Measurements from ENCODE around the gene KCNIP2. TPM values are rescaled to one million over a fixed set of nuclear protein-coding genes. Genes with fewer than 3 reads are reported as not detected.
A peak's percentile ranks its signal among the peaks of the same experiment; 100 is the strongest.

KCNIP2 gene
- total and polyA plus RNA-seq, 2 of the 13 experiments (the other 11 are each of a cell fraction or from before 2014, with no cell fraction given) = 0.42 to 0.70 TPM

DNA sequence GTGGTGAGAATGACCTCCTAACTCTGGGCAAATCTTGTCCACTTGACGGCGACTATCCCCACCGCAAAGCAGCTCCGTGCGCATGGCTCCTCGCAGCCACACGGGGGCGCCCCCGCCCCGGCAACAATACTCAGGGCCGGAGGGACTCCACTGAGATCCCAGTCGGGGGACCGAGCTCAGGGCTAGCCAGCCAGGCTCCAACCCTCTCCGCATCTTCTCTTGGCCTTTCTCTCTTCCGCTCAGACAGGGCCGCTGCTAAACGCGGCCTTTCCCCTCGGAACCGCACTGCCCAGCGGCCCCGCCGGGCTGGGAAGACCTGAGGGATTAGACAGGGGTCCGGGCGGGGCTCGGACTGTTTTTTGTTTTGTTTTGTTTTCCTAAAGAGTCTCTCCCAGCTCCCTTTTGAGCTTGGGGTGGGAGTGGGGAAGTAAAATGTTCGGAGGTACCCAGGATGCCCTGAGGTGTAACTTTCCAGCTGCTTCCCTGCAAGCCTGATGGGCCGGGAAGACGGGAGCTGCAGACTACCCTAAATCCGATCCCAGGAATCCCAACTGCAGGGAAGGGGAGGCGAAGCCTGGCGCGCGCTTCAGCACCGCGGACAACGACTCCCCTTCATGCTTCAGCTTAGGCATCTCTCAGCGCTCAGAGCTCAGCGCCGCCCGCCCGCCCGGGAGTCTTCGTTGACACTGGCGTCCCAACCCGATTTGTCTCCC, 2.7 kb downstream of the KCNIP2 start (continued):
- TF ChIP-seq SATB2 (CRISPR knock-in tag; IDR thresholded peaks at IDR 0.05) (no peak), SETDB1 (CRISPR knock-in tag; IDR thresholded peaks at IDR 0.05; ENCODE audit: borderline replicate concordance) (no peak), ZNF335 (CRISPR knock-in tag; IDR thresholded peaks at IDR 0.05) (0 out of 2 replicates have a peak, but pooled peaks have one; percentile 42), BRCA1 (CRISPR knock-in tag; IDR thresholded peaks at IDR 0.05) (no peak), ZNF724P (CRISPR knock-in tag; IDR thresholded peaks at IDR 0.05; ENCODE audit: borderline replicate concordance) (0 out of 2 replicates have a peak, but pooled peaks have one; percentile 27), U2AF2 (IDR thresholded peaks at IDR 0.05; ENCODE audit: low read depth, low read length) (no peak), HCFC1 (IDR thresholded peaks at IDR 0.05; ENCODE audit: low read depth, low read length) (no peak), ZNF7 (CRISPR knock-in tag; IDR thresholded peaks at IDR 0.05) (peak; percentile 25; the same call in 1 of the 2 replicates), MXI1 (IDR thresholded peaks at IDR 0.05; ENCODE audit: borderline replicate concordance, low read depth, low read length) (peak; percentile 61; the same call in 1 of the 3 replicates), MLXIP (CRISPR knock-in tag; IDR thresholded peaks at IDR 0.05; ENCODE audit: borderline replicate concordance) (no peak), ZNF10 (CRISPR knock-in tag; IDR thresholded peaks at IDR 0.05; ENCODE audit: borderline replicate concordance, low read depth) (no peak), SKI (IDR thresholded peaks at IDR 0.05; ENCODE audit: partially characterized antibody) (no peak), ZNF331 (CRISPR knock-in tag; IDR thresholded peaks at IDR 0.05) (peak; percentile 44; the same call in 1 of the 2 replicates), KDM5A (IDR thresholded peaks at IDR 0.05; ENCODE audit: borderline replicate concordance, low read length) (no peak), ZKSCAN5 (CRISPR knock-in tag; IDR thresholded peaks at IDR 0.05) (no peak), HOXA3 (CRISPR knock-in tag; IDR thresholded peaks at IDR 0.05) (0 out of 2 replicates have a peak, but pooled peaks have one; percentile 31), ZNF18 (CRISPR knock-in tag; IDR thresholded peaks at IDR 0.05; ENCODE audit: insufficient replicate concordance) (no peak), ZNF382 (CRISPR knock-in tag; IDR thresholded peaks at IDR 0.05; ENCODE audit: borderline replicate concordance) (no peak), ZNF34 (CRISPR knock-in tag; IDR thresholded peaks at IDR 0.05; ENCODE audit: borderline replicate concordance) (no peak), REPIN1 (CRISPR knock-in tag; IDR thresholded peaks at IDR 0.05; ENCODE audit: borderline replicate concordance, low read depth) (0 out of 2 replicates have a peak, but pooled peaks have one; percentile 49), ETV6 (CRISPR knock-in tag; conservative IDR thresholded peaks at IDR 0.05) (no peak), KLF9 (CRISPR knock-in tag; IDR thresholded peaks at IDR 0.05; ENCODE audit: low read depth) (no peak), ZNF552 (CRISPR knock-in tag; IDR thresholded peaks at IDR 0.05; ENCODE audit: borderline replicate concordance) (no peak), HDAC1 (CRISPR knock-in tag; IDR thresholded peaks at IDR 0.05) (no peak; the same call in 1 of the 2 replicates), SALL2 (CRISPR knock-in tag; IDR thresholded peaks at IDR 0.05) (0 out of 2 replicates have a peak, but pooled peaks have one; percentile 72)
- TF ChIP-seq, protein P1, sequence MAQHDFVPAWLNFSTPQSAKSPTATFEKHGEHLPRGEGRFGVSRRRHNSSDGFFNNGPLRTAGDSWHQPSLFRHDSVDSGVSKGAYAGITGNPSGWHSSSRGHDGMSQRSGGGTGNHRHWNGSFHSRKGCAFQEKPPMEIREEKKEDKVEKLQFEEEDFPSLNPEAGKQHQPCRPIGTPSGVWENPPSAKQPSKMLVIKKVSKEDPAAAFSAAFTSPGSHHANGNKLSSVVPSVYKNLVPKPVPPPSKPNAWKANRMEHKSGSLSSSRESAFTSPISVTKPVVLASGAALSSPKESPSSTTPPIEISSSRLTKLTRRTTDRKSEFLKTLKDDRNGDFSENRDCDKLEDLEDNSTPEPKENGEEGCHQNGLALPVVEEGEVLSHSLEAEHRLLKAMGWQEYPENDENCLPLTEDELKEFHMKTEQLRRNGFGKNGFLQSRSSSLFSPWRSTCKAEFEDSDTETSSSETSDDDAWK (CRISPR knock-in tag; IDR thresholded peaks at IDR 0.05) = no peak
